ENCODE measurements around the gene ZBED2.
"Not testable (repeated sequence)": the region's sequence is repeated elsewhere in the genome, so short reads cannot be mapped to it uniquely, and the experiment has no call there.

ZBED2 gene

DNA sequence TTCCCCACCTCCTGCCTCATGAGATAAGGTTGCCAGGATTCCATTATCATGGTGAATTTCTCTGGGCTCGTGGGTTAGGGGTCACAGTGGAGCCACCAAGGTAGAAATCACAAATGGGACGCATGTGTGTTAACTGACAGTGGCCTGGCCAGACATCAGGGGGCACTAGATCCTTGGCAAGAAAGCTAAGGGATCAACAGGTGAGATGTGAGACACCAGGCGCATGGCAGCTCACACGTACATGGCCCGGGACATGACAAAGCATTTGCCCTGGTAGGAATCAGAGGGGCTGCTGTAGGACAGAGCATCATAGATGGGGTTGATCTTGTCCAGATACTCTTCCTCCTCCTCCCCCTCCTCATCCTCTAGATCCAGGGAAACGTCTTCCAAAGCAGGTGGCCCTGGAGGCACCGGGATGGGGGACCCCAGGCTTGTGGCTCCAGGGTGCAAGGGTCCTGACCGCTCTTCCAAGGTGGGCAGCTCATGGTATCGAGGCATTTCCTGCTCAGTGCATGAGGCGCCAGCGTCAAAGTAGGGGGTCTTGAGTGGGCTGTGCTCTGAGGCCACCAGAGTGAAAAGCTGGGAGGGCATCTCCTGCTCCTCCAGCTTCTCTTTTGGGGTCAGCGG lies 24.6 kb downstream of the ZBED2 start:
- DNase-seq (ENCODE audit: insufficient read length, low spot score) = no peak
- TF ChIP-seq SPI1 (IDR thresholded peaks at IDR 0.05; ENCODE audit: low read depth, low read length) = no peak
- no peak for TF ChIP-seq POLR2AphosphoS5 (IDR thresholded peaks at IDR 0.05; ENCODE audit: low read depth, low read length)
- TF ChIP-seq TAF1 (IDR thresholded peaks at IDR 0.05; ENCODE audit: low read depth, low read length) = no peak
- TF ChIP-seq POU2F2 (IDR thresholded peaks at IDR 0.05; ENCODE audit: low read depth, low read length) = no peak
- TF ChIP-seq PAX5 (IDR thresholded peaks at IDR 0.05; ENCODE audit: insufficient read depth, low read length, severe bottlenecking) = no peak
- no peak for TF ChIP-seq POLR2A (IDR thresholded peaks at IDR 0.05; ENCODE audit: low read depth, low read length)
- no peak for FAIRE-seq

DNA sequence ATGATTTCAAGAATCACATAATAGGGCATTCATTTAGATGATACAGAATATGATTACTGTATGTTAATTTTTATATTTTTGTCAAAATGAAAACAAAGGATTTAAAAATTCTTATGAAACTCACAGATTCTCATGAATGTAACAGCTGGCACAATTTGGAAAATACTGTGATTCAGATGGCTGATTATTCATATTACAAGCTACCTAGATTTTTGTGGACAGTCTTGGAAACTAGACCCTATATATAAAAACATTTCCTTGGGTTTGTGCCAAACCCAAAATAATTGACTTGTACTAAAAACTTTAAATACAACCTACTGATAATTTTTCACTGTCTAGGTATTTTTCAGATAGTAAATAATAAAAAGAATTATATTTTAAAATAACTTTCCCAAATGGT lies 26.2 kb downstream of the ZBED2 start:
- FAIRE-seq = no peak
- TF ChIP-seq PAX5 (IDR thresholded peaks at IDR 0.05; ENCODE audit: insufficient read depth, low read length, severe bottlenecking) (no peak), POLR2A (IDR thresholded peaks at IDR 0.05; ENCODE audit: low read depth, low read length) (no peak), POLR2AphosphoS5 (IDR thresholded peaks at IDR 0.05; ENCODE audit: low read depth, low read length) (no peak), POU2F2 (IDR thresholded peaks at IDR 0.05; ENCODE audit: low read depth, low read length) (no peak), TAF1 (IDR thresholded peaks at IDR 0.05; ENCODE audit: low read depth, low read length) (no peak), SPI1 (IDR thresholded peaks at IDR 0.05; ENCODE audit: low read depth, low read length) (no peak)
- no peak for DNase-seq (ENCODE audit: insufficient read length, low spot score)

DNA sequence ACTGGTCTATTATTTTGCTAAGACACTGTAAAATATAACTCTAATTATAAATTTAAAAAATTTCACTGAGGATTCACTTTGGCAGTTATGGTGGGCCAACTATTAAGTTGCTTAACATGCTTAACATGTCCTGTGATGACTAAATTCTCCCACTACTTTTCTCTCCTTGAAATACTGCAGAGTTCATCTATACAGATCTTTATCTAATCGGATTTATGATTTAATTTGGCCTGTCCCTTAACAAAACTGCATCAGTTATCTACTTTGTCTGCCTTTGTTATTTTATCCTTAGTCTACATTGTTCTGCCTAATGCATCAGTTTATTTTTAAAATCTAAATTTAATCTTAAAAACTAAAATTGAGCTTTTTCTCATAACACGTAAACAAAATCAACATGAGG lies 26.8 kb downstream of the ZBED2 start:
- no peak for TF ChIP-seq POLR2AphosphoS5 (IDR thresholded peaks at IDR 0.05; ENCODE audit: low read depth, low read length)
- TF ChIP-seq TAF1 (IDR thresholded peaks at IDR 0.05; ENCODE audit: low read depth, low read length) = no peak
- no peak for TF ChIP-seq POU2F2 (IDR thresholded peaks at IDR 0.05; ENCODE audit: low read depth, low read length)
- TF ChIP-seq PAX5 (IDR thresholded peaks at IDR 0.05; ENCODE audit: insufficient read depth, low read length, severe bottlenecking) = no peak
- no peak for DNase-seq (ENCODE audit: insufficient read length, low spot score)
- FAIRE-seq = no peak

DNA sequence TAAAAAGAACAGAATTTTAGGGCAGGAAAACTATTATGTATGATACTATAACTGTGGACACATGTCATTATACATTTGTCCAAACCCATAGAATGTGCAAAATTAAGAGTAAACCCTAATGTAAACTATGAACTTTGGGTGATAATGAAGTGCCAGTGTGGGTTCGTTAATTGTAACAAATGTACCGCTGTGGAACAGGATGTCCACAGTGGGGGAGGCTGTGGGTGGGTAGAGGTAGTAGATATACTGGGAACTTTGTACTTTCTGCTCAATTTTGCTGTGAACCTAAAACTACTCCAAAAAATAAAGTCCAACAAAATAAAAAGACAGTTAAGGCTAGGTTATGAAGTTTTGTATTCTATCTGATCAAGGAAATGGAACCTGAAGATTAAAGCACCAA lies 28.3 kb downstream of the ZBED2 start:
- no peak for DNase-seq (ENCODE audit: insufficient read length, low spot score)
- no peak for FAIRE-seq
- TF ChIP-seq PAX5 (IDR thresholded peaks at IDR 0.05; ENCODE audit: insufficient read depth, low read length, severe bottlenecking) (no peak), SPI1 (IDR thresholded peaks at IDR 0.05; ENCODE audit: low read depth, low read length) (no peak), TAF1 (IDR thresholded peaks at IDR 0.05; ENCODE audit: low read depth, low read length) (no peak), POU2F2 (IDR thresholded peaks at IDR 0.05; ENCODE audit: low read depth, low read length) (no peak), POLR2AphosphoS5 (IDR thresholded peaks at IDR 0.05; ENCODE audit: low read depth, low read length) (no peak), POLR2A (IDR thresholded peaks at IDR 0.05; ENCODE audit: low read depth, low read length) (no peak)

DNA sequence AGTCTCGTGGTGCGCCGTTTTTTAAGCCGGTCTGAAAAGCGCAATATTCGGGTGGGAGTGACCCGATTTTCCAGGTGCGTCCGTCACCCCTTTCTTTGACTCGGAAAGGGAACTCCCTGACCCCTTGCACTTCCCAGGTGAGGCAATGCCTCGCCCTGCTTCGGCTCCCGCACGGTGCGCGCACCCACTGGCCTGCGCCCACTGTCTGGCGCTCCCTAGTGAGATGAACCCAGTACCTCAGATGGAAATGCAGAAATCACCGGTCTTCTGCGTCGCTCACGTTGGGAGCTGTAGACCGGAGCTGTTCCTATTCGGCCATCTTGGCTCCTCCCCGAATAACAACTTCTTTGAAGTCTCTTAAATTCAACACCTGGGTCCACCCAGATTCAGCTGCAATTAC lies 33.2 kb downstream of the ZBED2 start:
- FAIRE-seq; DNase-seq (ENCODE audit: insufficient read length, low spot score): not testable (repeated sequence)

DNA sequence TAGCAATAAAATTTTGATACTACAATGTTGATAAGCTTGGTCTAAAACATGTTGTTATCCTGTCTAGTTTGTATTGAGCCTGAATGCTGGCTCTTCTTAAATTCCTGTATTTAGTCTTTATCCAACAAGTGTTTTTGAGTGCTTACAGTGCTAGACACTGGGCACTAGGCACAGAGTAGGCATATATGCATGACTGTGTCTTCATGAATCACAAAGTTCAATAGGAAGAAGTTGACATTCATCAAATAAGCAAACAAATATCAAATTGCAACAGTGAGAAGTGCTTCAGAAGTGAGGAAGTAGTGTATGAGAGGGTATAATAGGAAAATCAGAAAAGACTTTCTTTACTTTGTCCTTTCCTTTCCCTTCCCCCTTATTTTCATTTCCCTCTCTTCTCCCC lies 46.4 kb downstream of the ZBED2 start:
- DNase-seq (ENCODE audit: insufficient read length, low spot score) (no peak), FAIRE-seq (no peak)
- no peak for TF ChIP-seq POU2F2 (IDR thresholded peaks at IDR 0.05; ENCODE audit: low read depth, low read length)
- no peak for TF ChIP-seq SPI1 (IDR thresholded peaks at IDR 0.05; ENCODE audit: low read depth, low read length)
- TF ChIP-seq POLR2A (IDR thresholded peaks at IDR 0.05; ENCODE audit: low read depth, low read length) = no peak
- no peak for TF ChIP-seq PAX5 (IDR thresholded peaks at IDR 0.05; ENCODE audit: insufficient read depth, low read length, severe bottlenecking)
- no peak for TF ChIP-seq POLR2AphosphoS5 (IDR thresholded peaks at IDR 0.05; ENCODE audit: low read depth, low read length)
- TF ChIP-seq TAF1 (IDR thresholded peaks at IDR 0.05; ENCODE audit: low read depth, low read length) = no peak

DNA sequence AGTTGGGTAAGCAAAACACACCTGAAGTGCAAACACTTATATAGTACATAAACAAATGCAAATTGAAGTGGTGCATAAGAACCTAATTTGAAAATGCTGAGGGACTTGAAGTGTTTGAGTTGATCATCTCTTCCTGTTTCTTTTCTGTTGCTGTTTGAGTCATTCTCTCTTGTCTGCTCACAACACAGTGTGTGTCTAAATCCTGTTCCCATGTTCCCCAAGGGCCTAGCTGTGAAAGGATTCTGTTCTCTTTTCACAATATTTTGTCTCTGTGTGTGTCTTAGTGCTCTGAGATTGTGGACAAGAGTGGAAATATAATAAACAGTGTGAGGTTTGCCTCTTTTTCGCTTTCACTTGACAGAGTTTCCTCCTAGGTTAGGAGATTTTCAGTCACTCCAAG lies 47.1 kb downstream of the ZBED2 start:
- no peak for DNase-seq (ENCODE audit: insufficient read length, low spot score)
- no peak for FAIRE-seq
- TF ChIP-seq POU2F2 (IDR thresholded peaks at IDR 0.05; ENCODE audit: low read depth, low read length) = no peak
- TF ChIP-seq SPI1 (IDR thresholded peaks at IDR 0.05; ENCODE audit: low read depth, low read length) = peak; percentile 64

DNA sequence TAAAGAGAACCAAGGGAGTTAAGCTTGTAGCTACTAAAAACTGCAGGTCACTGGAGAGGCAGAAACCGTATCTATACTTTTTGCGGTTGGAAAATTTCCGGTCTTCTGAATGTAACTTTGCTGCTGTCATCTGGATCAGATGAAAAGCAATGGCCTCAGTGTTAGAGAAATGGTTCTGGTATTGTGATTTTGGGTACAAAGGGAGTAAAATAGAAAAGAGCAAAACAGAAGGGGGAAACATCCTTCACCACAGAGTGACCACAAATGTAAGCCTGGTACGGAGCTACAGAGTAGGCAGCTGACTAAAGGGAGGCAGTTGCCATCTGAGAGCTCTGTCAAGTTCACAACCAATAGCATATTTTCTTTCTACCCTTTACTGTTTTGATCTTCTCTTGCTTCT lies 47.5 kb downstream of the ZBED2 start:
- no peak for DNase-seq (ENCODE audit: insufficient read length, low spot score)
- peak; percentile 90 for FAIRE-seq
- TF ChIP-seq POLR2A (IDR thresholded peaks at IDR 0.05; ENCODE audit: low read depth, low read length) (no peak), POLR2AphosphoS5 (IDR thresholded peaks at IDR 0.05; ENCODE audit: low read depth, low read length) (no peak), PAX5 (IDR thresholded peaks at IDR 0.05; ENCODE audit: insufficient read depth, low read length, severe bottlenecking) (no peak), POU2F2 (IDR thresholded peaks at IDR 0.05; ENCODE audit: low read depth, low read length) (no peak), TAF1 (IDR thresholded peaks at IDR 0.05; ENCODE audit: low read depth, low read length) (no peak), SPI1 (IDR thresholded peaks at IDR 0.05; ENCODE audit: low read depth, low read length) (no peak)

DNA sequence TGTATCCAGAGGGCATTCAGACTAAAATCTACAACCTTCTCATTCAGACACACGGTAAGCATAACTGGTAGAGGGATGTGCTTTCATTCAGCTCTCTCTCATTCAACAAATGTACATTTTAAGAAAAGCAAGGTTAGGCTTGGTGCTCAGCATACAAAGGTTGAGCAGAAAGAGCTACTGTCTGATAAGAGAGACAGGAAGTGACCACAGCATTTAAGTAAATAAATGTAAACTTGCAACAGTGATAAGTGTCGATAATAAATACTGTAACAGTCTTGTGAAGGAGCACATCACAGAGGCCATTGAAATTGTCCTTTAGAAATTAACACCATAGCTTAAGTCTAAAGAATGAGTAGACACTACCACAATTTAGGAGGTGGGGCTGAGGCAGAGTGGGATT lies 49.8 kb downstream of the ZBED2 start:
- no peak for FAIRE-seq

More for the DNA sequence above, 49.8 kb downstream of the ZBED2 start:
- no peak for DNase-seq (ENCODE audit: insufficient read length, low spot score)
- TF ChIP-seq POLR2AphosphoS5 (IDR thresholded peaks at IDR 0.05; ENCODE audit: low read depth, low read length) = no peak

All from GM12891 (cell line).